MCF 10A (cell line): ENCODE measurements around the gene MRC1. TPM values are rescaled to one million over a fixed set of nuclear protein-coding genes. Genes with fewer than 3 reads are reported as not detected.

Experiments used
- BruUV-seq: library from RNA; stranded (reverse); fragments of 400-500 nt; replicated peaks from 2 replicates; lab custom pipeline; 2021; lab: Mats Ljungman, UMichigan
- CTCF ChIA-PET: fragments of 300-600 bp; sonication (Branson Sonifier 250); formaldehyde crosslinking; extraction: SDS; loops from one replicate; lab custom pipeline; 2021; ENCODE audit warnings: antibody characterized with exemption, inconsistent platforms; lab: Yijun Ruan, JAX
- POLR2A ChIA-PET: fragments of 300-600, 350-650 bp; sonication (Branson Sonifier 250); formaldehyde crosslinking; extraction: SDS; loops from one replicate; lab custom pipeline; 2020; ENCODE audit warnings: antibody characterized with exemption, inconsistent platforms; lab: Yijun Ruan, JAX
- DNase-seq: peaks from one replicate; pipeline ENCODE4 v3.0.0-alpha.2; 2018; ENCODE audit not compliant: unreplicated experiment
- H3K27ac Mint-ChIP-seq: one replicate; pipeline ENCODE4 v1.8.0; 2022; ENCODE audit warnings: mild to moderate bottlenecking, low read depth, mixed read lengths; ENCODE audit not compliant: unreplicated experiment
- H3K27me3 Mint-ChIP-seq: one replicate; pipeline ENCODE4 v1.8.0; 2022; ENCODE audit warnings: mixed read lengths; ENCODE audit not compliant: insufficient read depth, unreplicated experiment
- H3K36me3 Mint-ChIP-seq: one replicate; pipeline ENCODE4 v1.8.0; 2022; ENCODE audit warnings: mild to moderate bottlenecking, moderate library complexity, mixed read lengths; ENCODE audit not compliant: insufficient read depth, unreplicated experiment
- H3K4me1 Mint-ChIP-seq: one replicate; pipeline ENCODE4 v1.8.0; 2022; ENCODE audit warnings: mixed read lengths; ENCODE audit not compliant: insufficient read depth, unreplicated experiment
- H3K4me3 Mint-ChIP-seq: one replicate; pipeline ENCODE4 v1.8.0; 2022; ENCODE audit warnings: mild to moderate bottlenecking, moderate library complexity, mixed read lengths; ENCODE audit not compliant: unreplicated experiment
- H3K9me3 Mint-ChIP-seq: one replicate; pipeline ENCODE4 v1.8.0; 2022; ENCODE audit warnings: mixed read lengths; ENCODE audit not compliant: unreplicated experiment
- CTCF ChIP-seq: fragments of 200-600 bp; IDR thresholded peaks from one replicate; pipeline ENCODE4 v1.8.0; 2022; ENCODE audit warnings: antibody characterized with exemption, mild to moderate bottlenecking; ENCODE audit not compliant: unreplicated experiment
- intact Hi-C: fragments of 100-400 bp; cut with micrococcal nuclease; formaldehyde crosslinking; loops from 2 replicates; pipeline ENCODE4 v1.14.1; 2022
- total RNA-seq: library from RNA; stranded (reverse); gene quantifications from 2 replicates; pipeline ENCODE4 v1.2.3, GENCODE V29; 2022

MRC1 gene
- total RNA-seq, 1 experiment from 2014 or later: not detected

- peaks cover 8% of the 10 kb centered on the region for H3K9me3 Mint-ChIP-seq
- H3K27ac Mint-ChIP-seq: no peak overlapping the region
- H3K27me3 Mint-ChIP-seq: no peaks in the 10 kb centered on the region
- no peak overlapping the region for H3K4me3 Mint-ChIP-seq
- intact Hi-C loops: no loop called here
- ChIA-PET CTCF (interaction anchor here (0.6 kb wide), 1 partner anchor 22 kb away, joined by 3 read pairs; no protein-coding TSS in a partner anchor), POLR2A (no interaction called here)
- no peak for DNase-seq
- H3K36me3 Mint-ChIP-seq: no peaks in the 10 kb centered on the region
- peaks cover 5% of the 10 kb centered on the region for H3K4me1 Mint-ChIP-seq
- no TSS peak for BruUV-seq
- no peak for TF ChIP-seq CTCF
Observed at GRCh38 chr10:17861760-17862159, 52.6 kb downstream of the MRC1 start.

GRCh38 chr10:17865351-17865750 lies 56.2 kb downstream of the MRC1 start:
- peaks cover 11% of the 10 kb centered on the region for H3K4me1 Mint-ChIP-seq
- no peaks in the 10 kb centered on the region for H3K36me3 Mint-ChIP-seq
- ChIA-PET POLR2A (interaction anchor here (0.6 kb wide), 1 partner anchor 15 kb away, joined by 3 read pairs; no protein-coding TSS in a partner anchor), CTCF (interaction anchor here (0.7 to 1.2 kb wide), 4 partner anchors 18 to 314 kb away, joined by 3 to 5 read pairs (median 3); no protein-coding TSS in a partner anchor)
- TF ChIP-seq CTCF: no peak
- no peaks in the 10 kb centered on the region for H3K9me3 Mint-ChIP-seq
- intact Hi-C loops: no loop called here
- H3K27me3 Mint-ChIP-seq: no peaks in the 10 kb centered on the region
- H3K27ac Mint-ChIP-seq: peak overlapping the region; percentile 35
- BruUV-seq: no TSS peak
- no peak for DNase-seq
- no peak overlapping the region for H3K4me3 Mint-ChIP-seq

GRCh38 chr10:17866346-17866745 lies 57.2 kb downstream of the MRC1 start:
- Mint-ChIP-seq H3K27me3 (no peaks in the 10 kb centered on the region), H3K36me3 (no peaks in the 10 kb centered on the region), H3K9me3 (no peaks in the 10 kb centered on the region), H3K4me1 (peaks cover 11% of the 10 kb centered on the region), H3K4me3 (no peak overlapping the region), H3K27ac (no peak overlapping the region)
- ChIA-PET POLR2A (interaction anchor here (0.6 kb wide), 1 partner anchor 358 kb away, joined by 5 read pairs; no protein-coding TSS in a partner anchor), CTCF (no interaction called here)
- no peak for DNase-seq
- BruUV-seq: no TSS peak
- no peak for TF ChIP-seq CTCF
- intact Hi-C loops: no loop called here

GRCh38 chr10:17867056-17867455 lies 57.9 kb downstream of the MRC1 start:
- Mint-ChIP-seq H3K27me3 (no peaks in the 10 kb centered on the region), H3K27ac (no peak overlapping the region), H3K4me1 (peaks cover 11% of the 10 kb centered on the region), H3K36me3 (no peaks in the 10 kb centered on the region), H3K9me3 (no peaks in the 10 kb centered on the region), H3K4me3 (no peak overlapping the region)
- POLR2A ChIA-PET: no interaction called here
- TF ChIP-seq CTCF: no peak
- BruUV-seq: no TSS peak
- no peak for DNase-seq
- intact Hi-C loops: no loop called here
- CTCF ChIA-PET: no interaction called here
